Activated CD4-positive, alpha-beta T cell treated with anti-CD3 and anti-CD28 coated beads, Interleukin-2, amount 50 U/mL, for 48 hours (primary cell): ENCODE data around the gene AAMP.

Experiments used
- DNase-seq, 2 experiments: peaks; one replicate each; pipeline ENCODE4 v3.0.0-alpha.2; 2020

AAMP gene

DNA sequence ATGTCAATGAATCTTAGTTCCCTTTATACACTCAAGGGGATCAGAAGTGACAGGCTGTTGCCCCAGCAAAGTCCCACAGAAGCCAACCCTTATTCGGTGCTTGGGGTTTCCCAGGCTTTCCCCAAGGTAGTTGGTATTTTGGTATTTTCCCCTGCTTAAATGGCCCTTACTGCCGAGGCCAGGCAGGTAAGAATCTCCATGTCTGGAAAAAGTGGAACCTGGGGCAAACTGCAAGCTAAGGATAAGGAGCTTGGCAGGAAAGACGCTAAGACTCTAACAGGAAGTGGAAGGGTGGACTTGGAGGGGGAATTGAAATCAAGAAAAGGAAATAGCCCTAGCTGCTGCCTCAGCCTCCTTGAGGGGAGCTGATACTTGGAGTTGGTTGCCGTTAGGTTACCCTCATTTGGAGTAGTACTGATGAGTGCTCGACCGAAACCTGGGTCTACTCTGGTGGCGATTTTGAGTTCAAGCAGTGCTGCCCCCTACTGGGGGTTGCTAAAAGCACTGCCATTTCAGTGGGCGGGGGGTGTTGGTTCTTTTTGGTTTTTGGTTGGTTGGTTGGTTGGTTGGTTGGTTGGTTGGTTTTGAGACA is 12.5 kb downstream of the AAMP start:
- peak; percentile 72 to 78 for DNase-seq

DNA sequence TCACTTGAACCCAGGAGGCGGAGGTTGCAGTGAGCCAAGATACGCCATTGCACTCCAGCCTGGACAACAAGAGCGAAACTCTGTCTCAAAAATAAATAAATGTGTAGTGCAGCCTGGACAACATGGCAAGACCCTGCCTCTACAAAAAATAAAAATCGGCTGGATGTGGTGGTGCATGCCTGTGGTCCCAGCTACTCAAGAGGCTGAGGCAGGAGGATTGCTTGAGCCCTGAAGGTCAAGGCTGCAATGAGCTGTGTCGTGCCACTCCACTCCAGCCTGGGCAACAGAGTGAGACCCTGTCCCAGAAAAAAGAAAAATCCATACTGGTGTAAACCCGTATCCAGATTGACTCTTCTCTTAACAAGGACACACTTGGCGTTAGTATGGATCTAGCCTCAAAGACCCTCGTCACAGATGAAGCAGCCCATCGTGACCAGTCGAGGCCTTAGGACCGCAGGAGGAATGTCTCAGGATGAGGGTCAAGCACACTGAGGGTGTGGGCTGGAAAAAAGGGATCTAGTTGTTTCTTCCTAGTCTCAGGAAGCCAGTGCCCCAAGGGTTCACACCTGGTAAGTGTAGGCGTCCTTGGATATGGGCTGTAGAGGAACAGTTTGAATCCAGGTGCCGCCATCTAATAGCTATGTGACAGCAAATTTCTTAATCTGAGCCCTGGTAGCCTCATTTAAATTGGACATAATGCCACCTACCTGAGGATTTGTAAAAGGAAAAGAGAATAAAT is 13.2 kb downstream of the AAMP start:
- DNase-seq, result no peak

DNA sequence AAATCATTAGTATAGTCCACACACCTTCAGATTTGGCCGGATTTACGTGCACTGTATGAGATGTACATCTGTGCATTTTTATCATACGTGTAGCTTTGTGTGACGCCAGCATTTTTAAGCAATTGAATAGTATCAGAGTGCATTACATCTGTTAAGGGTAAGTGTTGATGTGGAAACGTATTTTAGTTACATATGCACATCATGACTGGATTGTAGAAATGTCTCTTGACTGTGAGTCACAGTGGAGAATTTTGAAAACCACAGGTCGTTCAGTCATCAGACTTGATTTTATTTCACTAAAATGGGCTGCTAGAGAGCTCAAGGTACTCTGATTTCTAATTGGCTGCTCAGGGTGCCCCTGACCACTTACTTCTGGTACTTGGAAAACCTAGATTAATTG is 14.5 kb downstream of the AAMP start:
- DNase-seq, result no peak

DNA sequence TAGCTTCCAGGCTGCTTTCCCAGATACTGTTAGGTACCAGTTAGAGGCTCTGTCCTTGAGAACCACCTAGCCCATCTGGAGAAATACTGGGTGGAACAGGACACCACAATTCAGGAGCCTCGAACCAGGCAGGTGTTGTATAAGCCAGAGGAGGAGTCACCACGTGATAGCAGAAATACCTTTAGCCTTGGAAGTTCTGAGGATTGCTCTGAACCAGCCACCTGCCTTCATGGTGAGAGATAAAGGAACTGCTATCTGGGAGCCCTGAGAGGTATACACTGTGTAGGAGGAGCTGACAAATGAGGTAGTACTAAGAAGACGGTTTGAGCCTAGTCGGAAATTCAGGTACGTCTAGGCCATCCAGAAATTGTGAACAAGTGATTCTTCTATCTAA is 16.7 kb downstream of the AAMP start:
- DNase-seq, result no peak

DNA sequence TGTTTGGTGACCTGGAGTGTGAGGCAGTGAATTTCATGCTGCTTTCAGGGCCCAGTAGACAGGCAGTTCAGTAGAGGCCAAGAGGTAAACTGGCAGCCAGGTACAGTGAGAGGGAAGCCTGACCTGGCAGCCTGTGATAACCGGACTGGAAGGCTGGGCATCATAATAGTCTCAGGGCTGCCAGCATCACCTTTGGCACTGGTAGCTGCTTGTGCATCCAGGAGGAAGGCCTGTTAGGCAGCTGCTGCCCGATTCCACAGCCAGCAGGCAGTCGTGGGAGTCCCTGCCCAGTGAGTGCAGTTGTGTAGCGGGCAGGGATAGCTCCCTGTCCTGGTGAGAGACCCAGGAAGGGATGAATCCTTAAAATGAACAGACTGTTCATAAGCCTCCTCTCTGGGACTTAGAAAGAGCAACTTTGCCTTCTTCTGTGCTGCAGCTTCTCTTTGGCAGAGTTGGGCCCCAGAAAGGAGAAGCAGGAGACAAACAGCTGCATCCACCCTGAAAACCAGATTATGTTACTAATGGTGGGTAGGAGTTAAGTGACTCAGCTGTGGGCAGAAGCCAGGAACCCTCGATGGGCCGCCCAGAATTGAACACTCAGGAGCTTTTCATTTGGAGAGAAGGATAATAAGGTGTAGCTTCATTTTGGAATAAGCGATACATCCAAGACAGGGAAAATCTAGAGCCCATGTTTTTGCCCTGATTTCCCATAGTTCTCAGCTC is 17.3 kb downstream of the AAMP start:
- no peak for DNase-seq

DNA sequence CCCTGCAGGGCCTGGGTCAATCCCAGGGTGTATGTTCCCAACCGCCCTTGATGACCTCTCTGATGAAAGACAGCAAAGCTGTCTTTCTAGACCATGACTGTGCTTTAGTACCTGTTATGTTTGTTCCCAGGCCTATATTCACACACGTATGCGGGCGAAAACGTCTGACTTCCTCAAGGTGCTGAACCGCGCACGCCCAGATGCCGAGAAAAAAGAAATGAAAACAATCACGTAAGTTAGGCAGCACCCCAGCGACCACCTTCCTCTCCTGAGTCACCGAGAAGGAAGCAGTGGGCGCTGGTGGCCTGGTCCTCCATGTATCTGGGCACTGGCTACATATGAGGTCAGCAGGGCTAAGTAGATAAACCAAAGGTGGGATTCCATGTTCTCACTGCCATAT is 20.2 kb downstream of the AAMP start:
- DNase-seq, result no peak

DNA sequence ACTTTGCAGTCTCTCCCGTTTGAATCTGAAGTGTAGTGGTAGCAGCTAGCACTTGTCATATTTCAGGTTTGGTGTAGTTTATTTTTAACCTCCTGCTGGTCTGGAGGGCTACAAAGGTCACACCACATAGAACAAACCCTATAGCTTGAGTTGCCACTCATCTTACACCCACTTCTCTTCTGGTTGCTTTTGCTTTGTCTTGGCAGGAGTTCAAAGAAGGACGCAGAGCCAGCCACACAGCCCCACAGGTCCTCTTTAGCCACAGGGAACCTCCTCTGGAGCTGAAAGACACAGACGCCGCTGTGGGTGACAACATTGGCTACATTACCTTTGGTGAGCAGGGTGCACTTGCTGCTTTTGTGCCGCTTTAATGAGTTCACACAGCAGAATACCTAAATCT is 24.7 kb downstream of the AAMP start:
- DNase-seq, result no peak

DNA sequence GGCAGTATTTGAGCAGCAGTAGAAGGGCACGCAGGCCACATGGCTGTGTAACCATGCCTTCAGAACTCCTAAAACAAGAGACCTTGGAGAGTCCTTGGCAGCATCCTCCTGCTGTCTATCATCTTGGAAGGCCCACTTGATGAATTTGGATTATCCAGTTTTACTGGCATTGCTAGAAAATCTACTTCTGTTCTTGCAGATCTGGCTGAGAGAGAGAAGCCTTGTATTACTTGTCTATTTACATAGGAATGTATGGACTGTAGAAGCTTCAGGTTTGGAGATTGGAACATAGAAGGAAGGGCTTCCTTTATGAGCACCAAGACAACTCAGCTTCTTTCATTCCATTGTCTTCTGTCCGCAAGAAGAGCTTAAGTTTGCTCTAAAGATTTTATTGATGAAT is 25.3 kb downstream of the AAMP start:
- DNase-seq, result no peak

DNA sequence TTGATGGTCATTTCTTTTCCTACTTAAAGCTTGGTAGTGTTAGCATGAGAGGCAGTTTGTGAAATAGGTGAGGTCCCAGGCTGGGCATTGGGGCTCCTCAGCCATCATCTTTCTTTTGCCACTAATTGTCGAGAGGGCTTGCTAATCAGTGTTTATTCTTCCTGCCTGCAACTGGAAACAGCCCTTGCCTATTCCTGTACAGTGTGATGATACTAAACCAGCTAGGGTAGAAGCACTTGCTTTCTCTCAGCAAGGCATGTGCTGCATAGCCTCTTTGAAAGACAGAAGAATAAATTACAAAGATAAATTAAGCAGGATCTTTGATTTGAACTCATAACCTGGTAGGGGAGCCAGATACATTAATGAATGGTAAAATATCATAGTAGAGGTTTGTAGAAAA is 25.7 kb downstream of the AAMP start:
- no peak for DNase-seq

DNA sequence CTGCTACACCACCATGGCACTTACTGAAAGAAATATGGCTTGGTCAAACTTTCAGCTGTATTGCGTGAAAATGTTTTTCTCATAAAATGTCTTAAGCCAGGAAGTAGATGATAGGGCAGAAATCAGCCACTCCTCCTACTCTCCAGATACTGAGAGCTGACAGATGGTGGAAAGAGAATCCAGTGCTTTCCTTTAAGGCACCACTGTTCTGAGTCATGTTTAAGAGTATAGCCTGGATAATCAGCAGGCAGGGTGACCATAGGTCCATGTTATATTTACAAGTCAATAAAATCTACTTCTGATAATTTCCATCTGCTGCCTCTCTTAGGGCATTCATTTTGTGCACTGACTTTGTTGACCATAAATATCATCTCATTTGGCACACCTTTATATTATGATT is 31.1 kb downstream of the AAMP start:
- no peak for DNase-seq

DNA sequence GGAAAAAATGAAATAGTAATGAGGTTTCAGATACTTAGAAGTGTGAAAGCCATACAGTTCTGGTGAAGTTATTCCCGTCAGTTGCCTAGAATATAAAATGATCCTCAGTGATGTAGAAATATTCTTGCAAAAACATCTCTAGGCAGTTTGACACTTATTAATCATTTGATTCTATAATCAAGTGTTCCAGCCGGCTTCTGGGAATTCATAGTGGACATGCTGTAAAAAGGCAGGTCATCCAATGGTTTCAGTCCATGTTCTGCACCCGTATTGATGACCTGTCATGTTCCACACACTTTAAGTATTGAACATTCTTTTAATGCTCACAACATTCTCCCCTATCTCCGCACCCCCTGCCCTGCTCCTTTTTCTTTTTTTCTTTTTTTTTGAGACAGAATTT is 33.1 kb downstream of the AAMP start:
- no peak for DNase-seq

DNA sequence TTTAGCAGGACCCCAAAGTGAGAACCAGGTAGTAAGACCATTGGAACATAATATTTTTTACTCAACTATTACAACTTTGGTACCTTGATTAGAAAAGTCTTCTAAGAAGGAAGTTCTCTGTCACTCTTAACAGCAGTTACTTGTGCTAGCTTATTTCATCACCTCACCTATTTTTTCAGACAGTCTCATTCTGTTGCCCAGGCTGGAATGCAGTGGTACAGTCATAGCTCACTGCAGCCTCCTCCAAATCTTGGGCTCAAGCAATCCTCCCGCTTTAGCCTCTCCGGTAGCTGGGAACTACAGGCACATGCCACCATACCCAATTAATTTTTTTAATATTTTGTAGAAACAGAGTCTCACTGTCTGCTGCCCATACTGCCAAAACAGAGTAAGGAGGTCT is 34.9 kb downstream of the AAMP start:
- no peak for DNase-seq

DNA sequence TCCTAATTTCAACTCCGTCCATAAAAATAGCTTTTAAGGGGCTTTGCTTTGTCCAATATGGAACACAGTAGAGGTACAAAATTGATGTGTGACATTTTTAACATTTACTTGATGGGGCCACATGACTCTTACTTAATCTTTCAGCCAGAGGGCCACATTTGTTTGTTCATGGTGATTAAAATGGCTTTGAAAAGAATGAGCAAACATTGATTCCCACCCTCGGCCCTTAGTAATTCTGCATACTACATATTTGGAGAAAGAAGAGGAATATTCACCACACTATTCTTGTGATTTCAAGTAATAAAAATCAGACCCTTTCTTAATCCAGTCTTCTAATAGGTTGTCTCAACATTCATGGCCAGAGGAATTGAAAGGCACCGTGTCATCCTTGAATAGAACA is 35.4 kb downstream of the AAMP start:
- no peak for DNase-seq

DNA sequence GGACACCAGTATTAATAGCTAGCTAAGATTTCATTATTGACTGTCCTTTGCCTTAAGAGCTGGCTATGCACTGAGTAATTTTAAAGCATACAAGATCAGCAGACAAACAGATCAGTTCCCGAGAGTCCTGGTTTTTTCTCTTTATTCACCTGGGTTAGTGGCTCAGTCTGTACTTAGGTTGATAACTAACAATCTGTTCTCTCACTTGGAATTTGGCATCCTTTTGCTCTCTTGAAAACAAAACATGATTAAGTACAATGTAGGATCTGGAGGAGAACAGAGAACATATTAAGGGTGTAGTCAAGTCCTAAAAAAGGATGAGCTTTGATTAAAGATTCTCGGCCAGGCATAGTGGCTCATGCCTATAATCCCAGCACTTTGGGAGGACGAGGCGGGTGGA is 36.4 kb downstream of the AAMP start:
- no peak for DNase-seq

DNA sequence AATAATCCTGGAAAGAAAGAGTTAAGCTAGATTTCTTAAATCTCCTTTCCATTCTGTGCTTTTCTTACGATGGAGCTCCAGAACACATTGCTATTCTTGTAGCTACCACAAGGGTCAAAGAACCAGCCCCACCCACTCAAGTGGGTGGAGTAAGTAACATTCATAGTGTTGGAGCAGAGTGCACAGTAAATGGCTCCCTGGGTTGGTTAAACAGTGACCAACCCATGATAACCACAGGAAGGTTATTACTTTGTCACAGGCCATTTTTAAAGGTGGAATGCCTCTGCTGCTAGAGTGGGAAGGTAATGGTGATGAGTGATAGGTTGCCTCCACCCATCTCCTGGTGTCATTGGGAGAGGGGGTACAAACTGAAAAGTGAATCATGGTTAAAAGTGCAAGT is 39.1 kb downstream of the AAMP start:
- DNase-seq, result peak in 1 of 2 experiments; percentile 37

DNA sequence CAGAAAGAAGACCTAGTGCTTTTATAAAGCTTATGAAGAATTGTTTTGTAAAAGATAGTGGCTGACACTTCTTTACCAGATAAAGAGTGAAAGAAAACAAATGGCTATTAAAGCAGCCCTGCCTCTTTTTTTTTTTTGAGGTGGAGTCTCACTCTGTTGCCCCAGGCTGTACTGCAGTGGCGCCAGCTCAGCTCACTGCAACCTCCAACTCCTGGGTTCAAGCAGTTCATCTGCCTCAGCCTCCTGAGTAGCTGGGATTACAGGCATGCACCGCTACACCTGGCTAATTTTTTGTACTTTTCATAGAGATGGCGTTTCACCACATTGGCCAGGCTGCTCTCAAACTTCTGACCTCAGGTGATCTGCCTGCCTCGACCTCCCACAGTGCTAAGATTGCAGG is 40.1 kb downstream of the AAMP start:
- DNase-seq, result no peak

DNA sequence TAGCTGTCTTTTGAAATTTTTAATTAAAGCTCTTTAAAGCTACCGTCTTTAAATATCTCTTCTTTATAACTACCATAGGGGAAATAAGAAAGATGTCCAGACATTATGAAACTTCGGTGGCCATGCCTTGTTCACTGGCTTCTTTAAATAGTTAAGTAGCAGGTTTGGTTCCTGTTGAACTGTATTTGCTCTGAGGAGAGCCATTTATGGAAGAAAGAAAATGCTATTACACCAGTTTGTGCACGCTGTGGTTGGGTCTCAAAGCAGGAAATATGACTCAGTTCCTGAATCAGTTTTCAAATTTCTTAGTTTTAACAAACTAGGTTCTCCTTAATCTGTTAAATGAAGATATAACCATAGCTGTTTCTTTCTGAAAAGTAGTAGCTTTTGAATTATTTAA is 40.7 kb downstream of the AAMP start:
- DNase-seq, result peak in 1 of 2 experiments; percentile 39

DNA sequence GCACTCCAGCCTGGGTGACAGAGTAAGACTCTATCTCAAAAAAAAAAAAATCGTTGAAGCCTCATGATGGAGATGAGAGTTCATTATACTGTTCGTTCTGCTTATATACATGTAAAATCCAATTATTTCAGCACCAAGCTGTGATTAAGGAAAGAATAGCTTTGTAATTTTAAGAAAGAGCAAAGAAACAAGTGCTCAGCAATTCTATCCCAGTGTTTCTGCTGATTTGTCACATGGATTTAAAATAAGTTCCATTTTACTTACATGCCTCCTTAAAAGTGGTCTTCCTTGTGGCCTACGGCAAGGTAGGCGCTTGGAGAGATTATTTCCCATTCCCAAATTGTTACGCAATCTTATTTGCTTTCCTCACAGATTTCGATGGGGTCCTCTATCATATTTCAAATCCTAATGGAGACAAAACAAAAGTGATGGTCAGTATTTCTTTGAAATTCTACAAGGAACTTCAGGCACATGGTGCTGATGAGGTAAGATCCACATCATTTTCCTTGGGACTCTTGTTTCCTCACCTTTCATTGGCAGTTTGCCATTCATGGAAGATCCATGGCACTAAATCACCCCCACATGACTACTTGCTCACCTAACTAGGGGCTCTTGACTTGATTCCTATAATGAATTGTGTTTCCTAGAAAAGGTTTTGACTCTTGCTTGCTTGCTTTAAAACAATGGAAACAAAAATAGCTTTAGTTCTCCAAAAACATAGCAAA is 41.4 kb downstream of the AAMP start:
- no peak for DNase-seq

DNA sequence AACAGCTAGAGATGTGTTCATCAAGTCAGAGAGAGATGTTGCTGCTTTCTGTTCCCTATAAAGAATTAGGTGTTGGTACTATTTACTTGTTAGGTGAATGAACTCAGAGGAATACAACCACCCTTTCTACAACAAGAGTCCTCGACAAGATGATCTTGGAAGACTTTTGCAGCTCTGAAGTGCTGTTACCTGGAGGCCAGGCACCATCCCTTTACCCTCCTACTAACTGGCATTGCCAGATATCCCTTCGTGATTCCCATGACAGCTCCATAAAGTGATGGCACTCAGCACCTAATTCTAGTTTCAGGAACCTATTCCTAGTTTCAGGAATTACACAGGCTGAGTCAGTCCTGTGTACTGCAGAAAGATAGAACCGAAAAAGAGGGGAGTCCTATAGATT is 43.0 kb downstream of the AAMP start:
- DNase-seq, result no peak

DNA sequence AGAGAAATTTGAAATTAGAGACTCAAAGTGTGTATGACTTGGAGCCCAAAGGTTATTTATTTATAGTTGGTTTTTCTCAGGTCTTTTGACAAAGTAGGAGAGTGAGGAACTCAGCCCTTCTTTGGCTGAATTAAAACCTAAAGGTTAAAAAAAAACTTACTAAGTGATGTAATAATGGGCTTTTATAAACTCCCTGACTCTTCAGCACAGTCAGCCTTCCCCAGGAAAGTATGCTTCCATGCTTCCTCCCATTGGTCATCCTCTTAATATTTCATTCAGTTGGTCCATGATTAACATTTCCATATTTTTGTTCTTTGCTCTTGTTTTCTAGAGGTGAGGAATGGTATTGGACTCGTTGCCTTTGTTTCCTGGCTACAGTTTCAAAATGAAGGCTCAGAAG is 45.8 kb downstream of the AAMP start:
- no peak for DNase-seq

DNA sequence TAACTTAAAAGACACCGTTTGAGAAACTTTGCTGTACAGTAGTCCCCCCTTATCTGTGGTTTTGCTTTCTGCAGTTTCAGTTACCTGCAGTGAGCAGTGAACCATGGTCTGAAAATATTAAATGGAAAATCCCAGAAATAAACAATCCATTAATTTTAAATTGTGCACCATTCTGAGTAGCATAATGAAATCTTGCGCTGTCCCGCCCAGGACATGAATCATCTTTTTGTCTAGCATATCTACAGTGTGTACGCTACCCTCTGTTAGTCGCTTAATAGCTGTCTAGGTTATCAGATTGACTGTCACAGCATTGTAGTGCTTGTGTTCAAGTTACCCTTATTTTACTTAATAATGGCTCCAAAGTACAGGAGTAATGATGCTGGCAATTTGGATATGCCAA is 46.9 kb downstream of the AAMP start:
- peak in 1 of 2 experiments; percentile 31 for DNase-seq

DNA sequence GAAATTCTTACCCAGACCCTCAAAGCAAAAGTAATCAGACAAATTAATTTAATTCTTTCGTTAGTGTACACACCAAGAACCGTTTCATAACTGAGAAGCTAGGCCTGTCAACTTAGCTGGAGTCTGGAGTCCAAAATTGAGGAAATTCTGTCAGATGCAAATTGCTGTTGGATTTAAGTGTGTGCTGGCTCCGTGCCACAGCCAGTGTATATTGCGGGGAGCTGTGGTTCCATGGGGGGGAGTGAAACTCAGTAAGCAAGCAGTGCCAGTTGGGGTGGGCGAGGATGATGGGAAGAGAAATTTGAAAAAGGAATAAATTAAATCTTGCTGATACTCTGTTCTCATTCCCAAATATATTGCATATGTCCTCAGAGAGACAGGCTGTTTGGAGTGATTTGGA is 48.9 kb downstream of the AAMP start:
- DNase-seq, result no peak

DNA sequence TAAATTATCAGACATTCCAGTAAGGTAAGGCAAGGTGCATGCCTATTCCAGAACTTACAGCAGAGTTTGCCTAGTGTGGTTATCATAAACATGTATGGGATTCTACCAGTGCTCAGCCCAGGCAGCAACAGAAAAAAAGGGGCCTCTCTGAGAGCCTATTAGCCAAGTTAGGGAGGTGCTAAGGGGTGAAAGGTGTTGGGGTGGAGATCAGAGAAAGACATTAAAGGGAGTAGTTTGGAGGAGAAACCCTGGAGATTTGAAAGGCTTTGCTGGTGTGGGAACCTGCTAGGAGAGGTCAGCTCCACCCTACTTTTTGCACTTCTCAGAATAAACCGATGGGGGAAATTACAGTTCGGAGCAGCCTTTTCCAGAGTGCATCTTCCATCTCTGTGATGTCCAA is 50.0 kb downstream of the AAMP start:
- DNase-seq, result no peak
